HUES64 (cell line): Measurements from ENCODE around the gene RNASEL.

Source experiments
- H3K27ac ChIP-seq: 2 replicates; pipeline ENCODE4 v1.7.0; 2013; ENCODE audit warnings: low read depth, low read length, inconsistent platforms
- H3K27me3 ChIP-seq: 2 replicates; pipeline ENCODE4 v1.6.1; 2013; ENCODE audit warnings: mild to moderate bottlenecking, low read length; ENCODE audit not compliant: insufficient read depth
- H3K36me3 ChIP-seq: 2 replicates; pipeline ENCODE4 v1.6.1; 2013; ENCODE audit warnings: mild to moderate bottlenecking, low read length; ENCODE audit not compliant: insufficient read depth
- H3K4me1 ChIP-seq: 2 replicates; pipeline ENCODE4 v1.6.1; 2013; ENCODE audit warnings: mild to moderate bottlenecking, low read length, moderate library complexity; ENCODE audit not compliant: insufficient read depth
- H3K4me3 ChIP-seq: 2 replicates; pipeline ENCODE4 v1.5.1; 2013; ENCODE audit warnings: mild to moderate bottlenecking, low read length, moderate library complexity
- H3K9ac ChIP-seq: 2 replicates; pipeline ENCODE4 v1.6.1; 2013; ENCODE audit warnings: mild to moderate bottlenecking, low read depth, low read length
- H3K9me3 ChIP-seq: 2 replicates; pipeline ENCODE4 v1.6.1; 2013; ENCODE audit warnings: low read depth, low read length; ENCODE audit not compliant: insufficient read depth
- WGBS: fragments of 150-250, 120-280 bp; methylation state at CpG from one replicate; pipeline ENCODE4 v1.1.7; 2013; ENCODE audit warnings: missing lambda C conversion rate; 5-methylcytosine and 5-hydroxymethylcytosine counted together

Gene RNASEL

DNA sequence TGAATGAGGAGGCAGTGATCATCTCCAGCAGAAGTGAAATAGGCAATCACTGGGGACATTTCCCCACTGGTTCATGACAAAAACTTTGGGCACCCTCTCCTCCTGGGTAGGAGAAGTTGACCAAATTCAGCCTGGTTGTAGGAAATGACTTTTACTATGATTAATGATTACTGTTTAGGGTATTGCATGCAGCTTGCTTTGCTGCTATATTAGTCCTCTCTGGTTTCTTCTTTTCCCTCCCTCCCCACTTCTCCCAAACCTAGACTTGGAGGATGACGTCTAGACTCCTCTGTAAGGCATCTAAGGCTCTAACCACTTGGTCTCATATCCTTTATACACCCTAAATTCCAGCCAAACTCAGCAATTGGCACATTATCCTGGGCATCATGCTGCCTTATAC is 18.5 kb upstream of the RNASEL start:
- H3K9ac ChIP-seq = no peak overlapping the region
- peaks cover 56% of the 10 kb centered on the region for H3K27me3 ChIP-seq
- H3K36me3 ChIP-seq = no peaks in the 10 kb centered on the region
- no peak overlapping the region for H3K27ac ChIP-seq
- peaks cover 28% of the 10 kb centered on the region for H3K4me1 ChIP-seq
- 79% methylated on average over 1 of the region's 1 CpG for WGBS
- H3K9me3 ChIP-seq = no peaks in the 10 kb centered on the region
- H3K4me3 ChIP-seq = no peak overlapping the region

DNA sequence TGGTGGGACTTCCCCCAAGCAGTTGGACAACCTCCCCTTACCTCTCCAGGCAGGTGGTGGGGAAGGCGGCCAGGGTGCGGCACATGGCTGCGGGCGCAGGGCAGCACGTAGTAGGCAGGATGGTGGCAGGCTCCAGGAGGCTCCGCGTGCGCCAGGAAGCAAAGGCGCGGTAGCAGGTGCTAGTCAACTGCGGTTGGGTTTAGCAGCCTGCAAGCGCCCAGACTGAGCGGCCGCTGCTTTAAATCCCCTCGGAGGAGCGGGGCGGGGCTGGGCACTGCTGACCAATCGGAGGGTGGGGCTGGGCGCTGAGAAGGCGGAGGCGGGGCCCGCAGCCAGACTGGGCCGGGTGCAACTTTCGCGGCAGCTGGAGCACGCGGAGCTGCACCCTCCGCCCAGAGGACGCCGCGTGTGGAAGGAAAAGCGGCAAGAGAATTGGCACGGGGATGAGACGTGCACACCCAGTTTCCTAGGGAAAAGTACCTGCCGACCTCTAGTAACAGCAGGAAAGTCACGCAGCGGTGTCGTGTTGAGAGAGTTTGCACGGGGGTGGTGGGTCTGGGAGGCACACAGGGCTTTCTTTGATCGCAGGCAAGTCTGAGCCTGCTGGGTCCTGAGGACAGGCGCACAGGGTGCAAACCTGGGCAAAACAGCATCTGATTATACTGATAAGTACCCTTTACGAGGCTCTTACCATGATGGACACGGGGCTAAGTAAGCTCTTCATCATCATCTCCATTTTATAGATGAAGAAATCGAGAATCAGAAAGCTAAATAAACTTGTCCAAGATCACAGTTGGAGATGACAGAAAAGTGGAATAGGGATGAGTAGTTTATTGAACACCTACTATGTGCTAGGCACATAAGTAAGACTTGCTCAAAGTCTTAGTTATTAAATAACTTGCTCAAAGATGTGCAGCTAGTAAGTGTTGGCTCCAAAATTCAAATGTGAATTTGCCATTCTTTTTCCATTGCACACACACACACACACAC is 15.4 kb upstream of the RNASEL start, which contains the start of gene RGS16:
Gene RGS16, minus strand, starts transcription at position 215 of the 990 bp plus-strand sequence. Its CDS starts 130 bp downstream, at position 85.
- peaks cover 23% of the 10 kb centered on the region for H3K36me3 ChIP-seq
- H3K27ac ChIP-seq = no peak within 1 kb of the TSS
- peaks cover 38% of the 10 kb centered on the region for H3K27me3 ChIP-seq
- 11% methylated on average over 44 of the region's 44 CpGs for WGBS
- H3K4me3 ChIP-seq = peak within 1 kb of the TSS; percentile 64
- peak within 1 kb of the TSS; percentile 70 for H3K9ac ChIP-seq
- H3K4me1 ChIP-seq = peaks cover 26% of the 10 kb centered on the region
- no peaks in the 10 kb centered on the region for H3K9me3 ChIP-seq

DNA sequence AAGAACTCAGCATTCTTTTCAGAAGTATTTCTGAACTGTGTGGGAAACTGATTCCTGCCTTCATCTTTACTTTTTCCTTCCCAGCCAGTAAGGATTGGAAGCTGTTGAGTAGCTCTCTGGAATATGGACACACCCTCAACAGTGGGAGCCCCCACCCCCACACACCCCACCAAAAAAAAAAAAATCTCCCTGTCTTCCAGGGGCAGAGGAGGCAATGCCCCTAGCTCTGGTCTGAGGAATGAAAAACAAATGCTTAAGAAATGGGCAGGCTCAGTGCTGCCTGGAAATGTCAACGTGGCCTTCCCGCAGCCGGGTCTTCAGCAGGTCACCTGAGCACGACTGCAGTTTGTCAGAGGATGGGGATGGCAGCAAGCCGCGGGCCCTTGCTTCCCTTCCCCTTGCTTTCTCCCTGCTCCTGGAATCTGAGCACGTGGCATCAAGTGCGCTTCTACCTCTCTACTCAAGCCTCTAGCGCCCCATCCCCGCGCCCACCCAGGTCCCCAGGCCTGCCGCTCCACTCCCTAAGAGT is 14.7 kb upstream of the RNASEL start:
- WGBS = 24% methylated on average over 12 of the region's 12 CpGs
- peaks cover 24% of the 10 kb centered on the region for H3K36me3 ChIP-seq
- H3K27me3 ChIP-seq = peaks cover 38% of the 10 kb centered on the region
- peak overlapping the region; percentile 66 for H3K9ac ChIP-seq
- H3K27ac ChIP-seq = no peak overlapping the region
- H3K4me1 ChIP-seq = peaks cover 26% of the 10 kb centered on the region
- H3K9me3 ChIP-seq = no peaks in the 10 kb centered on the region
- peak overlapping the region; percentile 64 for H3K4me3 ChIP-seq

DNA sequence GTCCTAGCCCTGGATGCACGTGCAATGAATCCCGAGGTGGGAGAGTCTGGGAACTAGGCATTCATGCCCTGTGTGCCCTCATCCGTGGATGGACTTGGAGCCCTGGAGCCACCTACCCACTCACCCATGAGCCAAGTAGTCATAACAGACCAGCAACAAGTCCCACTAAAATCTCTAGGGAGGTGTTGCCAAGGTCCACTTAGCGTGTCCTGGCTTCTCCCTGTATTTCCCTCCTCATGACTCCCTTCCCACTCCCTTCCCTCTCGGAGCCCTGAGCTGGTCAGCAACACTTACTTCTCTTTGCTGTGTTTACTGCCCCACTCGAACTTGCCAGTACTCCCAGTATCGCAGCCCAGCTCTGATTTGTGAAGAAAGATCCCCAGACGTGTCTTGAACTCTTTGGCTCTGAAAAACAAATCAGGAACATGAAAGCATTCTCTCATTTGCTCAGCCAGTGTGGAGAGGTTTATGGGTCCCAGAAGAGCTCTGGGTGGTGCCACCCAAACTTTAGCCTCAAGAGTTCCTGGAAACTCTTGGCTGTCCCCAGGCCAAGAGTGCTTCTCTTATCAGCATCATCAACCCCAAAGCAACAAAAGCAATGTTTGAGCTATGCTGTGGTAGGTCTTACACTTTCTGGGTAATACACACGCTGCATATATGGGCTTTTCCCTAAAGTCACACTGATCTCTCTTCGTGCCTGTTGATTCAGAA is 14.0 kb upstream of the RNASEL start:
- Histone ChIP-seq H3K4me3 (peak overlapping the region; percentile 64), H3K9ac (no peak overlapping the region)

DNA sequence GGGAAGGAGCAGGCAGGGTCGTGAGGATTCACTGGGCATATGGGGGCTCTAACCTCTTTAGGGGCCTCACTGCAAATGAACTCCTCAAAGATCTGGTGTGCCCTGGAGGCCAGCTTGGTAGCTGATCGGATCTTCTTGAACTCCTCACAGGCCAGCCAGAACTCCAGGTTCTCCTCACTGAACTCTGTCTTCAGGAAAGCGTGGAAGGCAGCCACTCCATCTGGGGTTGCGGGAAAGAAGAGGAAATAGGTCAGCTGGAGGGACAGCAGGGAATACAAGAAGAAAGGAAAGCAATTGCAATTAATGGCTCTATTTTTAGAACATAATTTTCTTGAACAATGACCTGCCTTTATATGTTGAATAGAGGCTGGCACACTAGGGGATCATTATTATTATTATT is 12.9 kb upstream of the RNASEL start:
- H3K4me1 ChIP-seq = peaks cover 26% of the 10 kb centered on the region
- H3K9me3 ChIP-seq = no peaks in the 10 kb centered on the region
- no peak overlapping the region for H3K27ac ChIP-seq
- peaks cover 34% of the 10 kb centered on the region for H3K27me3 ChIP-seq
- no peak overlapping the region for H3K4me3 ChIP-seq
- H3K36me3 ChIP-seq = peaks cover 27% of the 10 kb centered on the region
- WGBS = 64% methylated on average over 4 of the region's 4 CpGs
- no peak overlapping the region for H3K9ac ChIP-seq

More for the DNA sequence above, 14.0 kb upstream of the RNASEL start:
- Histone ChIP-seq H3K27me3 (peaks cover 36% of the 10 kb centered on the region), H3K9me3 (no peaks in the 10 kb centered on the region), H3K4me1 (peaks cover 26% of the 10 kb centered on the region), H3K36me3 (peaks cover 27% of the 10 kb centered on the region), H3K27ac (no peak overlapping the region)
- 84% methylated on average over 10 of the region's 10 CpGs for WGBS

DNA sequence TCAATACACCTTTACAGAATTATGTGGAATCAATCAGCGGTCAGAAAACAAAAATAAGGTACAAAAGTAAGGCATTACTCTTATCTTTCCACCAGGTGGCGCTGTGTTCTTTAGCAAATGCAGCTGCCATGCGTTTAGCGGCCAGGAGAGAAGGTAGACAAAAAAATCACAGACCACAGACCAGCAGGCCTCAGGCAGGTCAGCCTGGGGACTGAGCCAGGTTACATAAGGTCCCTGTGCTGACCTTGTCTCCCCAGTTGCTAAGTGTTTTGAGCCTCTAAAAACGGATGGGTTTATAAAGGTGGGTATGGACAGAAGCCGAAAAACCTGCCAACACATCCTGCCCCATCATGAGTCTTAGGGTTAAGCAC is 12.3 kb upstream of the RNASEL start:
- 28% methylated on average over 6 of the region's 6 CpGs for WGBS

DNA sequence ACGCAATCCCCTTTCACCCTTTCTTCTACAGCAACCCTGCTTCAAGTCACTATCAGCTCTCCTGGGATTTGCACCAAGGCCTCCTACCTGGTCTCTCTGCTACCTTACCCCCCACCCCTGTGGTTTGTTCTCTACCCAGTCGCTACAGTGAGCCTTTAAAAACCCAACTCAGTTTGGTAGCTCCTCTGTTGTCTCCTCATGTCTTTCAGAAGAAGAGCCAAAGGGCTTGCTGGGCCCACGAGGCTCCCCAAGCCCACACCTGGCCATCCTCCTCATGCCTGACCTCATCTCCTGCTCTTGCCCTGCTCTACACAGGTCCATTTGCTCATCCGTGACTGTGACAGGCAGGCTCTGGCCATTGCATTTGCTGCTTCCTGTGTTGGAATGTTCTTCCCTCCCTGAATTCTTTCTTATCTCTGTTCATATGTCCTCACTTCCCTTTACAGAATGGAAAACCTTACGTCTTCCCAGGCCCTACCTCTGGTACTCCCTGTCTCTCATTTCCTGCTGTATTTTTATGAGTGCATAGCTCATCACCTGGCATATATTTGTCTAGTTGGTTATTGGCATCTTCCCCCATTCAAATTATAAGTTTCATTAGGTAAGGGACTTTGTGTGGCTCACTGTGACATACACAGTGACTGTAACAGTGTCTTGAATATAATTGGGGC is 11.8 kb upstream of the RNASEL start:
- 82% methylated on average over 5 of the region's 5 CpGs for WGBS
- no peak overlapping the region for H3K4me3 ChIP-seq
- peaks cover 26% of the 10 kb centered on the region for H3K4me1 ChIP-seq
- no peak overlapping the region for H3K27ac ChIP-seq
- no peaks in the 10 kb centered on the region for H3K9me3 ChIP-seq
- peaks cover 27% of the 10 kb centered on the region for H3K36me3 ChIP-seq
- peaks cover 32% of the 10 kb centered on the region for H3K27me3 ChIP-seq
- no peak overlapping the region for H3K9ac ChIP-seq

More for the DNA sequence above, 12.3 kb upstream of the RNASEL start:
- no peak overlapping the region for H3K4me3 ChIP-seq
- peaks cover 34% of the 10 kb centered on the region for H3K27me3 ChIP-seq
- no peaks in the 10 kb centered on the region for H3K9me3 ChIP-seq
- no peak overlapping the region for H3K9ac ChIP-seq
- peaks cover 26% of the 10 kb centered on the region for H3K4me1 ChIP-seq
- peaks cover 27% of the 10 kb centered on the region for H3K36me3 ChIP-seq
- H3K27ac ChIP-seq = no peak overlapping the region

DNA sequence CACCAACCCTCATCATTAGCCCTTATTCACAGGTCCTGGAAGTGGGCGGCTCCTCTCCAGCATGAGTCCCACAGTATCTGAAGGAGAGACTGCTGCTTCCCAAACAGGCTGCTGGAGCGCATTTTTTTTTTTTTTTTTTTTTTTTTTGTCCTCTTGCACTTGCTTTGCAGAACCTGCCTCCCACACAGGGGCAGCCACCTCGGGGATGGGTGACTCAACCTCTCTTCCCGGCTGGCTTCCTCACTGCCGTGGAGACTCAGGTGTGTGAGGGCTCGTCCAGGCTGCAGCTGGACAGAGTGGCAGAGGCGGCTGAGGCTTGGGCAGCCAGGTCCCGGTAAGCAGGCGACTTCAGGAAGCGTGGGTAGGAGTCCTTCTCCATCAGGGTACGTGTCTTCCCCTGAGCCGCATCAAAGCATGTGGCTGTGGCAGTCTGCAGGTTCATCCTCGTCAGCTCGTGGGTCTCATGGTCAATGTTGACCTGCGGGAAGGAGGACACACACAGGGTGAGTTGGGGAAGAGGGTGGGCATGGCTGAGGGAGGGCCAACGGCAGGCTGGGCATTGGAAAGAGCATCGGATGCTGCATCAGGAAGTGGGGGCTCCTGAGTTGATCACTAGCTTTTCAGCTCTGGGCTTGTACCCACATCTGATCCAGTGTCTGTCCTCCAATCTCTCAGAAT is 11.1 kb upstream of the RNASEL start:
- no peak overlapping the region for H3K27ac ChIP-seq
- H3K36me3 ChIP-seq = peaks cover 27% of the 10 kb centered on the region
- no peak overlapping the region for H3K4me3 ChIP-seq
- WGBS = 94% methylated on average over 17 of the region's 17 CpGs
- no peak overlapping the region for H3K9ac ChIP-seq
- H3K27me3 ChIP-seq = peaks cover 25% of the 10 kb centered on the region
- H3K9me3 ChIP-seq = no peaks in the 10 kb centered on the region
- H3K4me1 ChIP-seq = peaks cover 26% of the 10 kb centered on the region

DNA sequence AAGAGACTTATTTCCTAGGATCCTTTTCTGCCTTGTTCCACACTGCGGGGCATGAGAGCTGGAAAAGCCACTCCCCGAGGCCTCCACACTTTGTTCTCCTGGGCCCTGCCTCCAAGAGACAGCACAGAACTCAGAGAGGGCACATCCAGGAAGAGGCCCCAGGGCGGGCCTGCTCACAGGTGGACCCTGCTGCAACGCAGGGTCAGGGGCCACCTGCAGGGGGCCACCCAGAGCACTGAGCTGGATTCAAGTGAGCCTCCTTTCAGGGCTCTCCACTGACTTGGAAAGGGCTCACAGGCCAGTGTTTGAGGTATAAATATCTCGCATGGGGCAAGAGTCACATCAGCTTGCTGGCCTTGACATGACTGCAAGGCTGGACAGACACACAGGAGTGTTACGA is 10.3 kb upstream of the RNASEL start:
- H3K4me1 ChIP-seq = peaks cover 22% of the 10 kb centered on the region
- no peaks in the 10 kb centered on the region for H3K9me3 ChIP-seq
- H3K27me3 ChIP-seq = peaks cover 16% of the 10 kb centered on the region
- 86% methylated on average over 6 of the region's 6 CpGs for WGBS
- H3K36me3 ChIP-seq = peaks cover 27% of the 10 kb centered on the region
- H3K4me3 ChIP-seq = no peak overlapping the region
- H3K9ac ChIP-seq = no peak overlapping the region
- H3K27ac ChIP-seq = no peak overlapping the region

DNA sequence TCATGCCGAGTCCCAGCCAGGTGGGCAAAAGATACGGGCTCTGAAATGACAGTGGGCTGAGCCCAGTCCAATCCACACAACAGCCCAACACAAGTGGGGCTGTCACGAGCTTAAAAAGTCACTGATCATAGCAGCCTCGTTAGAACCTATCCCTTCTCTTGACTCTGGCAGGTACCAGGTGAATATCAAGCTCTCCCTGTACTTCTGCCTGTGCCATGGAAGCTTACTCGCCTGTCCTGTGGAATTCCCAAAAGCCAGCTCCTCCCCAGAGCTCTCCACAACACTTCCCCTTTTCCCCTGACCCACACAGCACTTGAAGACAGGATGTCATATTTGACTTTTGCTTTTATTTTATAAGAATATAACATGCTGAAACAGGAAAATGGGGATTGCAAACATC is 9.2 kb upstream of the RNASEL start:
- Histone ChIP-seq H3K4me1 (peaks cover 15% of the 10 kb centered on the region), H3K27me3 (peaks cover 8% of the 10 kb centered on the region), H3K36me3 (peaks cover 27% of the 10 kb centered on the region), H3K9ac (no peak overlapping the region), H3K9me3 (no peaks in the 10 kb centered on the region), H3K4me3 (no peak overlapping the region), H3K27ac (no peak overlapping the region)
- 92% methylated on average over 5 of the region's 5 CpGs for WGBS
